DMS153 treated with DMSO at 0.1 percent for 48 hours (cell line): Measurements from ENCODE around the gene OR10G8.
"Not testable (repeated sequence)": the region's sequence is repeated elsewhere in the genome, so short reads cannot be mapped to it uniquely, and the experiment has no call there.

Source experiments
- DNase-seq: peaks from one replicate; lab custom pipeline; 2025; ENCODE audit not compliant: unreplicated experiment; lab: John Stamatoyannopoulos, UW

Gene OR10G8, protein sequence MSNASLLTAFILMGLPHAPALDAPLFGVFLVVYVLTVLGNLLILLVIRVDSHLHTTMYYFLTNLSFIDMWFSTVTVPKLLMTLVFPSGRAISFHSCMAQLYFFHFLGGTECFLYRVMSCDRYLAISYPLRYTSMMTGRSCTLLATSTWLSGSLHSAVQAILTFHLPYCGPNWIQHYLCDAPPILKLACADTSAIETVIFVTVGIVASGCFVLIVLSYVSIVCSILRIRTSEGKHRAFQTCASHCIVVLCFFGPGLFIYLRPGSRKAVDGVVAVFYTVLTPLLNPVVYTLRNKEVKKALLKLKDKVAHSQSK

GRCh38 chr11:124026498-124026897, at the start of gene OR10G8:
TSS of gene OR10G8 (plus strand) at chr11:124026798. CDS start at chr11:124029623, 2,825 bp downstream.
- no peak for DNase-seq

- DNase-seq: no peak
Observed at GRCh38 chr11:123977731-123978347, 48.8 kb upstream of the OR10G8 start, which contains the start of gene OR10S1. TSS of gene OR10S1 (minus strand) at chr11:123977781. CDS start at chr11:123977664, 117 bp downstream.

- DNase-seq: no peak
Observed at GRCh38 chr11:123979311-123979710, 47.3 kb upstream of the OR10G8 start.

- DNase-seq: no peak
Observed at GRCh38 chr11:123995119-123995518, 31.5 kb upstream of the OR10G8 start, which contains the start of gene OR10G6. TSS of gene OR10G6 (minus strand) at chr11:123995161. CDS start at chr11:123995161, 0 bp downstream.

DNA sequence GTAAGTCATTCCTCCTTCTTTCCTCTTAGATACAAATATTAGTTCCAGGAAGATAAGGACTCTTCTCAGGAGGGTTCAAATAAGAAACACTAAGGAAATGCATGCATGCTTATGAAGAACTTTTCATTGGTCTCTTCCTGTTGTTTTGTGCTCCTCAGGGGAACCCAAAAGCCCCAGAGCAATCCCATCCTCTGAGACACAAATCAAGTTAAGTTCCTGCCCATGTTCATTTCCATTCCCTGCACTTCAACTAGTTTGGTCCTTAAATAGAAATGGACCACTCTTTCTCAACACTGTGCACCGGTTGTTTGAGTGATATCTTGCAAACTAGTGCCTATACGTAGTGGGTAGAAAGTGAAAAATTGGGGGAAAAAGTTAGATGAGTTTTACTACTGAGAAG, 13.9 kb upstream of the OR10G8 start, which contains the start of gene OR10G4:
OR10G4 (plus strand) TSS at position 301 of the 400 bp plus-strand sequence. CDS start 2,578 bp downstream, outside the sequence.
- no peak for DNase-seq

- DNase-seq: not testable (repeated sequence)
Observed at GRCh38 chr11:124015837-124016236, 10.8 kb upstream of the OR10G8 start.

GRCh38 chr11:124036666-124037065, 10.1 kb downstream of the OR10G8 start:
- no peak for DNase-seq

DNA sequence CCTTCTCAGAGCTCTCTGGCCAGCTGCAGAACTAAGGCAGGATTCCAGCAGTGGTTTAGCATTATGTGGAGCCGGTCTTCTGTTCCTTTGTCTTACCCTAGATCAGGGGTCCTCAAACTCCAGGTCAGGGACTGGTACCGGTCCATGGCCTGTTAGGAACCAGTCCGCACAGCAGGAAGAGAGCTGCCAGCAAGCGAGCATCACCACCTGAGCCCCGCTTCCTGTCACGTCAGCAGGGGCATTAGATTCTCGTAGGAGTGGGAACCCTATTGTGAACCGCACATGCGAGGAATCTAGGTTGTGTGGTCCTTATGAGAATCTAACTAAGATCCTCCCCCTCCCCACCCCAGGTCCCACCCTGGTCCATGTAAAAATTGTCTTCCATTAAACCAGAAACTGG, 13.0 kb downstream of the OR10G8 start:
- no peak for DNase-seq

GRCh38 chr11:124041254-124041653, 14.7 kb downstream of the OR10G8 start, which contains the start of gene OR10G7:
TSS of gene OR10G7 (minus strand) at chr11:124041325. CDS start at chr11:124039001, 2,324 bp downstream.
- DNase-seq: no peak

GRCh38 chr11:124043420-124043819, 16.8 kb downstream of the OR10G8 start:
- no peak for DNase-seq

GRCh38 chr11:124050748-124051147, 24.1 kb downstream of the OR10G8 start:
- no peak for DNase-seq

GRCh38 chr11:124052966-124053365, 26.4 kb downstream of the OR10G8 start:
- DNase-seq: no peak

DNA sequence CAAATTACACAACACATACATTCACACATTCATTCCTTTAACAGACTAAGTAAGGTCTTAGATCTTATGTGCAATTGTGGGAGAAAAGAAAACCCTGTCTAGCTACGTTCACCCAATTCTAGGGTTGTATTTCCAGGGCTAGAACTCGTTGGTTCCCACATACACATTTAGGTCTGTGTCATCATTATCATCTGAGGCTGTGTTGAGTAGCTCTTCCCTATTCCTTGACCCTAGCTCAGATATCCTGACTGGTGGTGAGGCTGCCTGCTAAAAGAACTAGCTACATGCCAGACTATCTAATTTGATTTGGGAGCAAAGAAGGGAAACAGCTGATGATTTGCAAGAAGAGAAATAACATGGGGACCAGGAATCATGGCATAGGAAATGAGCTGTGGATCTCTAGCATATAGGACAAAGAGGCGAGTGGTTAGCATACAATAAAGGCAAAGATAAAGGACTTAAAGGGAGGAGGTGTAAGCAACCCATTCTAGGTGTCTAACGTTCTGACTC, 42.1 kb downstream of the OR10G8 start:
- DNase-seq: no peak

DNA sequence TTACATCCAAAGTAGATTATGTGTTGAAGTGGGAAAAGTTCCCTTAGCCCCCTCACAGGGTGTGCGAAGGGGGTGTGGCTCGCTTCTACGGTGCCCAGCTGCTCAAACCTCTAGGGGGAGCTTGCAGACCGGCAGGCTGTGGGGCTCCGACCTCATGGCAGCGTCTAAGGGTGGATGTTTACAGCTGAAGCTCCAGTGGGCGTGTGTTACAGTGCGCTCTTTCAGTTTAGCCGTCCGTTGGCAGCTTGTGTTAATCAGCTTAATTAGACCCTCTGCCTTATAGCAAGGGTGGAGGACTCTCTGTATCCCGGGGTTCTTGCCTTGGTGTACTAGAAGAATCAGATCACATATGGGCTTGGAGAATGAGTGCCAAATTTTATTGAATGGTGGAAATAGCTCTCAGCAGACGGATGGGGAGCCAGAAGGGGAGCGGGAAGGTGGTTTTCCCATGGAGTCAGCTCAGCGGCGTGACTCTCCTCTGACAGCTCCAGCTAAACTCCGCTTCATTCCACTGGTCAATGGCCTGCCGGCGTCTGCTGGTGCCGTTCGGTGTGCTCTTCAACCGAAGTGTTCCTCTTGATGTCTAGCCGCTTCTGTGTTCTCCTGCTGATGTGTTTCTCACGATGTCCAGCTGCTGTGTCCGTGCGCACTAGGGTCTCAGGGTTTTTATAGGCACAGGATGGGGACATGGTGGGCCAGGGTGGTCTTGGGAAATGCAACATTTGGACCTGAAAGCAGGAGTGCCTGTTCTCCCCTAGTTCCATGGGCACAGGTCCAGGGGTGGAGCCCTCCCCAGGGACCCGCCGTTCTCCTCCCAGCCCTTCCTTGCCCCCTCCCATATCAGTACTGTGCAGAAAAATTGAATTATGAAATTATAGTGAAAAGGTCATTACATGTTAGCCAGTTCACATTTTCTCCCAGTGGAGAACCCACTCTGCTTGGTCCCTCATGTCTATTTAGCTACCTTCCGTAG, 43.1 kb downstream of the OR10G8 start:
- DNase-seq: peak; percentile 25

- peak; percentile 30 for DNase-seq
Observed at GRCh38 chr11:124070915-124071622, 44.5 kb downstream of the OR10G8 start.

- DNase-seq: no peak
Observed at GRCh38 chr11:124071623-124071948, 45.0 kb downstream of the OR10G8 start.

- DNase-seq: no peak
Observed at GRCh38 chr11:124072147-124072546, 45.5 kb downstream of the OR10G8 start.

DNA sequence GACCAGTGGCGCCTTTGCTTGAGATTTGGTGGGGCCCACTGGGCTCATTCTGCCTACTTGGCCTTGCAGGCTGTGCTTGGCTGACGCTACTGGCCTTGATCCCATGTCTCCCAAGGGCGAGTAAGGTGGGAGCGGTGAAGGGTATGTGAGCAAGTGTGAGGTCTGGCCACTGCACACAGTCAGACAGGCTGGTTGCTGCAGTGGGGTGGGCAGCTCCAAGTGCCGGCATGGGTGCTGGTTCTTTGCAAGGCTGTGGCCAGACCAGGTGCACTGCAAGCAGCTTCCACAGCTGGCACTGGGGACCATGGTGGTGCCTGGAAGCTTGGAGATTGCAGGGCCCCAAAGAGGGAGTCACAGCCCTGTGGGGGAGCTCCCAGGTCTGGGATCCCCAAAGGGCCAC, 48.0 kb downstream of the OR10G8 start:
- no peak for DNase-seq

DNA sequence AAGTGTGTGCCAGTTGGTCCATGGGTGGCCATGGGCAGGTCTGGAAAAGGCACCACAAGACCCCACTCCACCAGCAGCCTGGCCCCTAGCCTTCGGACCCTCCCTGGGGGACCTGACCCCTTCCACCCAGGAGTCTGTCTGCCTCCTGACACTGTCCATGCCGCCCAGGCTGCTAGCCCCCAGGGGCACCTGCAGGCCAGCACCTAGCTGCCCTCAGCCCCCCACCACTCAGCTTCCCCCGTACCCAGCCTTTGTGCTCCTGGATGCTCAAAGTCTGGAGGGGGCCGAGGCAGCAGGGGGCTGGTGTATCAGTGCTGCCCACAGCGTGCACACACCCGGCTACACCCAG, 48.9 kb downstream of the OR10G8 start:
- no peak for DNase-seq
